HFF-Myc (cell line): ENCODE results near the gene PTPRN2.

Experiments
- DNase-seq: peaks from one replicate; pipeline ENCODE4 v3.0.0-alpha.2; 2011; ENCODE audit warnings: low read depth; ENCODE audit errors: extremely low read depth
- H3K4me3 ChIP-seq: replicated peaks from 2 replicates; pipeline ENCODE4 v1.5.1; 2011; ENCODE audit warnings: low read depth, mild to moderate bottlenecking, control low read depth, low read length
- CTCF ChIP-seq: IDR thresholded peaks from 2 replicates; pipeline ENCODE4 v1.5.1; 2012; ENCODE audit warnings: mild to moderate bottlenecking, low read depth, low read length, control low read depth; ENCODE audit errors: missing control alignments

The PTPRN2 gene

GRCh38 chr7:158369866-158370265 is 217.8 kb downstream of the PTPRN2 start:
- TF ChIP-seq CTCF: no peak
- DNase-seq: no peak
- no peak overlapping the region for H3K4me3 ChIP-seq

DNA sequence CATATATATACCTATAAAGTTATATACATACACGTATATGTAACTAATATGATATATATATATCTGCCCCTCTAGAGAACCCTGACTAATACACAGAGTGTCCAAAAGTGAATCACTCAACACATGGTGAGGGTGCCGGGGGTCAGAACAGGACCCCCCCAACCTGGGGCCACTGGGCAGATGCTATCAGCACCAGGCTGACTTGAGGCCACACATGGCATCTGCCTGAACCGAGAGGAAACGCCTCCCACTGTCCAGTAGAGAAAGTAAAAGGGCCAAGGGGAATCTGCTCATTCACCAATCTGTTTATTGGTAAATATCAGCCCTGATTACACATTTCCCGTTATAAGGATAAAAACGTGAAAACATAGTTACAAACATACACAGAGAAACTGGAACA is 218.3 kb downstream of the PTPRN2 start:
- no peak overlapping the region for H3K4me3 ChIP-seq
- no peak for TF ChIP-seq CTCF
- no peak for DNase-seq

GRCh38 chr7:158368449-158368848 is 219.2 kb downstream of the PTPRN2 start:
- no peak for DNase-seq
- TF ChIP-seq CTCF: no peak

GRCh38 chr7:158367634-158367982 is 220.0 kb downstream of the PTPRN2 start:
- H3K4me3 ChIP-seq: no peak overlapping the region
- TF ChIP-seq CTCF: no peak
- DNase-seq: no peak

More at GRCh38 chr7:158368449-158368848, 219.2 kb downstream of the PTPRN2 start:
- H3K4me3 ChIP-seq: no peak overlapping the region

DNA sequence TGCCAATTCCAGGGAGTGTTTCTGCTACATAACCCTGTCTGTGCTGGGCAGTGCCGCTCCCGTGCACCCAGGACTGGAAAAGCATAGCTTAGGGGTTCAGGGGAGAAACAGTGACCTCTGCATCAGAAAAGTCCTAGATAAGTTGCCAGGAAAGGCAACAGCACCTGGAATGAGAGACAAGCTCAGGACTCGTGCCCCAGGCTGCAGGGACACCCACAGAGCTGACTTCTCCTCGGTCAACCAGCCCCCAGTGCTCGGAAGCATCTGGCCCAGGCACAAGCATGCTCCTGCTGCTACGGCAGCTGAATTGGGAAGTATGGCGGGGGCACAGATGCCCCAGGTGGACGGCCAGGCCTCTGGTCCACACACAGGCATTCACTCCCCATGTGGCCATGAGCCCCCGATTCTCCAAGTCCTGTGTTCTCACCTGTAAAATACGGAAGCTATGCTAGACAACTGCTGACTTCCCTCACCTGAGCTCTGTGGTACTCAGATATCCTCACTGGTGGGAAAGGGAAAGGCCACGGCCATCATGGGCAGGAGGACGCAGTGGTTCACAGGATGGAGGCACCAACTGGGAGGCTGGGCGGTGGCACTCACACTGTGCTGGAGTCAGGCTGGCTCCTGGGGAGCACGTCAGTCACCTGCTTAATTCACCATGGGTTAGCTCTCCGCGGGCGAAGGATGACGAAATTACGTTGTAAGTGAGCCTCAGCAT is 220.5 kb downstream of the PTPRN2 start:
- H3K4me3 ChIP-seq: no peak overlapping the region
- TF ChIP-seq CTCF: no peak
- no peak for DNase-seq

DNA sequence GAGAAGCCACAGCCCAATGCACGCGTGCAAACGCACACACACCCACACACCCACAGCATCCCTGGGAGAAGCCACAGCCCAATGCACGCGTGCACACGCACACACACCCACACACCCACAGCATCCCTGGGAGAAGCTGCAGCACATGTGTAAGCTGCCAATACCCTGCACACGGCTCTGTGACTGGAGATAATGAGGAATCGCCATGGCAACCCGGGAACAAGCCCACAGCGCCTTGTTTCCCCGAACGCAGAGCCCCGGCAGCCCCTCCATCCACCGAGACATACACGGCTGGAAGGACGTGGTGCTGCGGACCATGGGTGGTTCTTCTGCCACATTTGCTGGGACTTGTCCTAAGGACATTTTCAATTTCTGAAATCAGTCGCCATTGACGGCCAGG is 221.3 kb downstream of the PTPRN2 start:
- H3K4me3 ChIP-seq: no peak overlapping the region
- DNase-seq: no peak
- TF ChIP-seq CTCF: no peak

GRCh38 chr7:158365267-158365666 is 222.4 kb downstream of the PTPRN2 start:
- DNase-seq: no peak
- no peak overlapping the region for H3K4me3 ChIP-seq
- TF ChIP-seq CTCF: no peak
